Panc1 (cell line): ENCODE measurements around the gene TUB.

ENCODE experiments used
- CTCF ChIP-seq: fragments of 450-650 bp; IDR thresholded peaks from 2 replicates; pipeline ENCODE4 v1.5.1; 2017; ENCODE audit warnings: mild to moderate bottlenecking
- POLR2AphosphoS5 ChIP-seq: IDR thresholded peaks from 2 replicates; pipeline ENCODE4 v1.6.1; 2012; ENCODE audit warnings: mild to moderate bottlenecking, low read depth, low read length, moderate library complexity
- REST ChIP-seq, 2 experiments: IDR thresholded peaks; 2 replicates each; pipeline ENCODE4 v1.6.1; 2011 to 2012; ENCODE audit warnings: low read depth in 2 of 2, control low read depth in 1 of 2, low read length in 1 of 2, mild to moderate bottlenecking in 1 of 2, moderate library complexity in 1 of 2; ENCODE audit not compliant: insufficient read depth in 1 of 2

GRCh38 chr11:8096575-8096974, 15.6 kb downstream of the TUB start:
- TF ChIP-seq CTCF (no peak), POLR2AphosphoS5 (no peak), REST (IDR thresholded peaks at IDR 0.05; ENCODE audit: insufficient read depth in 1 of 2, low read depth in 2 of 2, low read length in 1 of 2) (no peak)
